GM13976 (cell line): ENCODE measurements around the gene RNF186.

Experiments
- DNase-seq: peaks from one replicate; pipeline ENCODE4 v3.0.0; 2012; ENCODE audit warnings: low spot score
- CTCF ChIP-seq: IDR thresholded peaks from 2 replicates; pipeline ENCODE4 v1.5.1; 2012; ENCODE audit warnings: borderline replicate concordance, mild to moderate bottlenecking; ENCODE audit not compliant: insufficient read depth; ENCODE audit errors: extremely low read depth, missing control alignments, control extremely low read depth
- in situ Hi-C: fragments of 300-500 bp; cut with MboI; formaldehyde crosslinking; loops from one replicate; pipeline ENCODE4 v1.12.0; 2022; ENCODE audit warnings: low sequenced_read_pairs, mixed read lengths, inconsistent platforms; ENCODE audit not compliant: unreplicated experiment

Gene RNF186

GRCh38 chr1:19814681-19815503, at the start of gene RNF186:
TSS of gene RNF186 (minus strand) at chr1:19815283. CDS start at chr1:19815101, 182 bp downstream.
- in situ Hi-C loops: no loop called here
- no peak for DNase-seq
- TF ChIP-seq CTCF: no peak

- TF ChIP-seq CTCF: no peak
- in situ Hi-C loops: no loop called here
- no peak for DNase-seq
Measured at GRCh38 chr1:19864570-19865160, 49.6 kb upstream of the RNF186 start.

GRCh38 chr1:19862944-19863343, 47.9 kb upstream of the RNF186 start:
- in situ Hi-C loops: no loop called here
- DNase-seq: no peak
- no peak for TF ChIP-seq CTCF

- TF ChIP-seq CTCF: no peak
- DNase-seq: no peak
- in situ Hi-C loops: no loop called here
Measured at GRCh38 chr1:19861842-19862530, 46.9 kb upstream of the RNF186 start.

- TF ChIP-seq CTCF: no peak
- in situ Hi-C loops: no loop called here
- DNase-seq: no peak
Measured at GRCh38 chr1:19861034-19861433, 46.0 kb upstream of the RNF186 start.

GRCh38 chr1:19860418-19860817, 45.3 kb upstream of the RNF186 start:
- TF ChIP-seq CTCF: no peak
- in situ Hi-C loops: no loop called here

More at GRCh38 chr1:19860418-19860817, 45.3 kb upstream of the RNF186 start:
- no peak for DNase-seq
